ENCODE results near the gene KCMF1. TPM values are rescaled to one million over a fixed set of nuclear protein-coding genes. Genes with fewer than 3 reads are reported as not detected.

Gene KCMF1
- total and polyA plus RNA-seq, 2 of the 13 experiments (the other 11 are each of a cell fraction or from before 2014, with no cell fraction given): 62.1 to 116 TPM

GRCh38 chr2:84946204-84947009 lies 24.6 kb upstream of the KCMF1 start (continued):
- TF ChIP-seq FUBP1 (CRISPR knock-in tag; IDR thresholded peaks at IDR 0.05; ENCODE audit: borderline replicate concordance): no peak
- no peak for TF ChIP-seq GABPA (IDR thresholded peaks at IDR 0.05; ENCODE audit: low read depth, low read length)
- TF ChIP-seq GABPA (CRISPR knock-in tag; IDR thresholded peaks at IDR 0.05; ENCODE audit: low read depth): peak; percentile 74
- no peak for TF ChIP-seq ATAD3A (CRISPR knock-in tag; IDR thresholded peaks at IDR 0.05)
- 0 out of 2 replicates have a peak, but pooled peaks have one; percentile 20 for TF ChIP-seq SNAPC5 (CRISPR knock-in tag; IDR thresholded peaks at IDR 0.05; ENCODE audit: borderline replicate concordance)
- no peak for TF ChIP-seq MXD1 (CRISPR knock-in tag; IDR thresholded peaks at IDR 0.05)
- no peak for TF ChIP-seq ZFP62 (CRISPR knock-in tag; IDR thresholded peaks at IDR 0.05)
- TF ChIP-seq ZC3H13 (CRISPR knock-in tag; IDR thresholded peaks at IDR 0.05): peak; percentile 89
- TF ChIP-seq ZBTB8A (CRISPR knock-in tag; IDR thresholded peaks at IDR 0.05; ENCODE audit: borderline replicate concordance, low read depth): no peak
- peak; percentile 80; the same call in 1 of the 2 replicates for TF ChIP-seq HMG20A (CRISPR knock-in tag; IDR thresholded peaks at IDR 0.05; ENCODE audit: borderline replicate concordance)
- peak; percentile 75 for TF ChIP-seq KMT2A (CRISPR knock-in tag; IDR thresholded peaks at IDR 0.05)
- TF ChIP-seq MEIS2 (CRISPR knock-in tag; IDR thresholded peaks at IDR 0.05): peak; percentile 73
- no peak; the same call in 1 of the 2 replicates for TF ChIP-seq ZNF607 (CRISPR knock-in tag; IDR thresholded peaks at IDR 0.05; ENCODE audit: borderline replicate concordance)
- TF ChIP-seq SKIL (CRISPR knock-in tag; IDR thresholded peaks at IDR 0.05; ENCODE audit: borderline replicate concordance): peak; percentile 71
- no peak for TF ChIP-seq SP140L (CRISPR knock-in tag; IDR thresholded peaks at IDR 0.05; ENCODE audit: borderline replicate concordance)
- TF ChIP-seq ZNF263 (CRISPR knock-in tag; IDR thresholded peaks at IDR 0.05): peak; percentile 79
- peak; percentile 71 for TF ChIP-seq ZGPAT (CRISPR knock-in tag; IDR thresholded peaks at IDR 0.05)
- peak; percentile 85; the same call in 1 of the 2 replicates for TF ChIP-seq ZNF343 (CRISPR knock-in tag; IDR thresholded peaks at IDR 0.05)
- peak; percentile 49 for TF ChIP-seq CTCF (CRISPR knock-in tag; IDR thresholded peaks at IDR 0.05)
- TF ChIP-seq SP5 (CRISPR knock-in tag; IDR thresholded peaks at IDR 0.05; ENCODE audit: borderline replicate concordance, low read depth): peak; percentile 95
- peak; percentile 44; the same call in 1 of the 2 replicates for TF ChIP-seq ZNF557 (CRISPR knock-in tag; IDR thresholded peaks at IDR 0.05)
- TF ChIP-seq DMAP1 (CRISPR knock-in tag; IDR thresholded peaks at IDR 0.05): peak; percentile 67; the same call in 1 of the 2 replicates
- 0 out of 2 replicates have a peak, but pooled peaks have one; percentile 23 for TF ChIP-seq STAT5B (CRISPR knock-in tag; IDR thresholded peaks at IDR 0.05)
